H1 (cell line): ENCODE results near the gene DAPK2. TPM values are rescaled to one million over a fixed set of nuclear protein-coding genes. Genes with fewer than 3 reads are reported as not detected.

ENCODE experiments used
- CTCF ChIA-PET: fragments of 300-600 bp; sonication (Branson Sonifier 250); formaldehyde crosslinking; loops from one replicate; lab custom pipeline; 2021; ENCODE audit not compliant: partially characterized antibody; lab: Charles Lee
- POLR2A ChIA-PET: fragments of 300-600 bp; sonication (Branson Sonifier 250); formaldehyde crosslinking; loops from one replicate; lab custom pipeline; 2021; ENCODE audit warnings: inconsistent platforms; ENCODE audit not compliant: partially characterized antibody; lab: Charles Lee
- DNase-seq, 2 experiments: peaks; one replicate each; pipeline versions ENCODE4 v3.0.0 to v3.0.0-alpha.2; 2010 to 2022; ENCODE audit warnings: low spot score in 2 of 2, low read depth in 1 of 2, mixed read lengths in 1 of 2
- FAIRE-seq: peaks from 2 replicates; lab custom pipeline; 2011; peaks lifted over from hg19 to GRCh38; lab: Jason Lieb, UNC
- H2AFZ ChIP-seq: 2 replicates; pipeline ENCODE4 v1.8.1; 2012; ENCODE audit warnings: low read length, inconsistent platforms
- H2AK5ac ChIP-seq: 2 replicates; pipeline ENCODE4 v1.6.1; 2013; ENCODE audit warnings: low read depth, low read length
- H2BK120ac ChIP-seq: replicated peaks from 2 replicates; pipeline ENCODE3; 2013; ENCODE audit warnings: low read depth, low read length, inconsistent platforms
- H2BK12ac ChIP-seq: 2 replicates; pipeline ENCODE4 v1.6.1; 2013; ENCODE audit warnings: low read depth, low read length
- H2BK15ac ChIP-seq: 2 replicates; pipeline ENCODE4 v1.6.1; 2013; ENCODE audit warnings: low read length
- H2BK20ac ChIP-seq: 2 replicates; pipeline ENCODE4 v1.6.1; 2013; ENCODE audit warnings: low read length
- H2BK5ac ChIP-seq: 2 replicates; pipeline ENCODE4 v1.6.1; 2013; ENCODE audit warnings: low read depth, low read length
- H3K14ac ChIP-seq: 2 replicates; pipeline ENCODE4 v1.6.1; 2013; ENCODE audit warnings: inconsistent platforms; ENCODE audit not compliant: insufficient read length
- H3K18ac ChIP-seq: 2 replicates; pipeline ENCODE4 v1.6.1; 2013; ENCODE audit warnings: low read length; ENCODE audit errors: extremely low read depth
- H3K23ac ChIP-seq: 2 replicates; pipeline ENCODE4 v1.6.1; 2013; ENCODE audit warnings: inconsistent platforms; ENCODE audit not compliant: insufficient read length
- H3K23me2 ChIP-seq: 2 replicates; pipeline ENCODE4 v1.6.1; 2013; ENCODE audit warnings: low read depth, low read length
- H3K27ac ChIP-seq: 2 replicates; pipeline ENCODE4 v1.6.1; 2011; ENCODE audit warnings: low read depth, low read length, inconsistent platforms
- H3K27me3 ChIP-seq, 4 experiments: replicated peaks in 1 of 4; 1 replicate in 1 of 4; 2 replicates in 3 of 4; pipeline versions ENCODE4 v1.6.1 to v1.8.1; 2011 to 2013; ENCODE audit warnings: low read length in 3 of 4, mild to moderate bottlenecking in 3 of 4, inconsistent platforms in 2 of 4, mixed read lengths in 2 of 4, moderate library complexity in 1 of 4; ENCODE audit not compliant: control insufficient read depth in 3 of 4, insufficient read depth in 3 of 4; ENCODE audit errors: extremely low read depth in 1 of 4
- H3K36me3 ChIP-seq, 4 experiments: 2 replicates each; pipeline versions ENCODE4 v1.6.1 to v1.8.1; 2011 to 2013; ENCODE audit warnings: mild to moderate bottlenecking in 4 of 4, low read length in 3 of 4, moderate library complexity in 2 of 4, control low read depth in 1 of 4, inconsistent platforms in 1 of 4; ENCODE audit not compliant: insufficient read depth in 4 of 4, control insufficient read depth in 2 of 4
- H3K4ac ChIP-seq: replicated peaks from 2 replicates; pipeline ENCODE3; 2013; ENCODE audit warnings: low read length, low read depth, mixed read lengths, inconsistent platforms; ENCODE audit not compliant: insufficient read length
- H3K4me1 ChIP-seq, 4 experiments: replicated peaks in 1 of 4; 1 replicate in 1 of 4; 2 replicates in 3 of 4; pipeline versions ENCODE4 v1.6.1 to v1.8.1; 2011 to 2013; ENCODE audit warnings: low read length in 3 of 4, inconsistent platforms in 2 of 4, mixed read lengths in 1 of 4; ENCODE audit not compliant: insufficient read depth in 4 of 4, control insufficient read depth in 3 of 4
- H3K4me2 ChIP-seq, 2 experiments: 2 replicates each; pipeline versions ENCODE4 v1.6.1 to v1.8.1; 2011 to 2013; ENCODE audit warnings: low read depth in 2 of 2, low read length in 2 of 2, control low read depth in 1 of 2, inconsistent platforms in 1 of 2, mild to moderate bottlenecking in 1 of 2; ENCODE audit not compliant: insufficient read depth in 1 of 2
- H3K4me3 ChIP-seq, 4 experiments: fragments of 200-600, 300-600 bp in 1 of 4; sonication (generic), shearing (Covaris generic), sonication (Bioruptor Twin) in 1 of 4; 2 replicates each; pipeline versions ENCODE4 v1.5.1 to v1.8.1; 2011 to 2016; ENCODE audit warnings: low read length in 4 of 4, low read depth in 3 of 4, control low read depth in 2 of 4, inconsistent platforms in 2 of 4, mild to moderate bottlenecking in 2 of 4, mixed read lengths in 1 of 4, moderate library complexity in 1 of 4; ENCODE audit not compliant: insufficient read depth in 2 of 4; ENCODE audit errors: extremely low read depth in 1 of 4
- H3K56ac ChIP-seq: replicated peaks from 2 replicates; pipeline ENCODE3; 2013; ENCODE audit warnings: low read depth, mild to moderate bottlenecking, mixed read lengths, low read length, inconsistent platforms; ENCODE audit not compliant: insufficient read length
- H3K79me1 ChIP-seq: 2 replicates; pipeline ENCODE4 v1.6.1; 2013; ENCODE audit warnings: low read depth, low read length, control low read depth
- H3K79me2 ChIP-seq, 2 experiments: 2 replicates each; pipeline versions ENCODE4 v1.6.1 to v1.8.1; 2012 to 2013; ENCODE audit warnings: low read length in 2 of 2, mild to moderate bottlenecking in 2 of 2, inconsistent platforms in 1 of 2; ENCODE audit not compliant: insufficient read depth in 2 of 2, control insufficient read depth in 1 of 2
- H3K9ac ChIP-seq, 4 experiments: replicated peaks in 1 of 4; 1 replicate in 1 of 4; 2 replicates in 3 of 4; pipeline versions ENCODE4 v1.6.1 to v1.8.1; 2011 to 2013; ENCODE audit warnings: low read depth in 3 of 4, low read length in 3 of 4, control low read depth in 2 of 4, mild to moderate bottlenecking in 2 of 4, moderate library complexity in 2 of 4, inconsistent platforms in 1 of 4; ENCODE audit errors: extremely low read depth in 1 of 4
- H3K9me3 ChIP-seq, 2 experiments: 2 replicates each; pipeline versions ENCODE4 v1.6.1 to v1.8.1; 2012 to 2013; ENCODE audit warnings: mild to moderate bottlenecking in 2 of 2, moderate library complexity in 2 of 2, control low read depth in 1 of 2, inconsistent platforms in 1 of 2, low read depth in 1 of 2, low read length in 1 of 2, mixed read lengths in 1 of 2; ENCODE audit not compliant: insufficient read depth in 2 of 2
- H4K20me1 ChIP-seq, 2 experiments: replicated peaks in 1 of 2; 2 replicates each; pipeline versions ENCODE3 to v1.8.1; 2011 to 2013; ENCODE audit warnings: inconsistent platforms in 2 of 2, low read length in 2 of 2, mild to moderate bottlenecking in 1 of 2; ENCODE audit not compliant: insufficient read depth in 2 of 2, control insufficient read depth in 1 of 2
- H4K5ac ChIP-seq: 2 replicates; pipeline ENCODE4 v1.6.1; 2013; ENCODE audit warnings: low read length, low read depth, mixed read lengths, inconsistent platforms; ENCODE audit not compliant: insufficient read length
- H4K8ac ChIP-seq: 2 replicates; pipeline ENCODE4 v1.8.0; 2013; ENCODE audit warnings: mild to moderate bottlenecking, moderate library complexity, low read length, inconsistent platforms; ENCODE audit not compliant: insufficient read depth; ENCODE audit errors: extremely low read depth
- H4K91ac ChIP-seq: replicated peaks from 2 replicates; pipeline ENCODE3; 2013; ENCODE audit warnings: low read length, mixed read lengths, inconsistent platforms; ENCODE audit not compliant: insufficient read length
- SIX5 ChIP-seq: IDR thresholded peaks from 2 replicates; pipeline ENCODE4 v1.6.1; 2011; ENCODE audit warnings: mild to moderate bottlenecking, low read depth, low read length
- SP4 ChIP-seq: IDR thresholded peaks from 2 replicates; pipeline ENCODE4 v1.6.1; 2012; ENCODE audit warnings: low read length, inconsistent platforms
- WGBS, 2 experiments: shearing (Covaris generic) in 1 of 2; methylation state at CpG; one replicate each; pipeline versions ENCODE4 v1.1.6 to v1.1.7; 2013 to 2015; ENCODE audit warnings: low lambda C conversion rate in 2 of 2, mixed read lengths in 2 of 2, inconsistent platforms in 1 of 2, low coverage in 1 of 2, missing lambda C conversion rate in 1 of 2; ENCODE audit not compliant: insufficient replicate concordance in 2 of 2, insufficient coverage in 1 of 2, insufficient read length in 1 of 2; ENCODE audit errors: extremely low coverage in 1 of 2, missing lambda C conversion rate in 1 of 2; 5-methylcytosine and 5-hydroxymethylcytosine counted together
- polyA plus RNA-seq, 7 experiments: library from polyadenylated mRNA; depleted of rRNA in 3 of 7; stranded (reverse) in 5 of 7; unstranded in 2 of 7; fragments of >200 nt in 5 of 7; fragments of 200-250 nt in 2 of 7; gene quantifications; 1 replicate in 5 of 7; 2 replicates in 1 of 7; 4 replicates in 1 of 7; pipeline versions ENCODE4 v1.2.1 to v1.2.3, GENCODE V29; 2011 to 2013; ENCODE audit warnings: missing spikeins in 2 of 7, mixed read lengths in 2 of 7
- total RNA-seq: library from RNA; stranded (reverse); fragmentation: NEBNext Ultra II Directional; extraction: Animal tissue kit (Norgen Biotek cat#: 25700); gene quantifications from 2 replicates; pipeline ENCODE4 v1.2.1, GENCODE V29; 2021

DAPK2 gene
- total and polyA plus RNA-seq, 2 of the 8 experiments (the other 6 are each of a cell fraction or from before 2014, with no cell fraction given): 1.8 to 2.9 TPM

GRCh38 chr15:63887630-63888029 is 158.7 kb downstream of the DAPK2 start:
- 84% methylated on average over 5 of the region's 6 CpGs; no CpG with 5 or more reads in 1 of the 2 experiments for WGBS, 2 experiments
- Histone ChIP-seq H3K4me3 (no peak overlapping the region), H3K23me2 (no peaks in the 10 kb centered on the region), H3K14ac (no peak overlapping the region), H4K20me1 (no peaks in the 10 kb centered on the region), H2AFZ (no peak overlapping the region), H3K56ac (no peak overlapping the region), H2BK15ac (no peak overlapping the region), H3K23ac (no peak overlapping the region), H2AK5ac (no peak overlapping the region), H2BK20ac (no peak overlapping the region), H4K8ac (no peak overlapping the region), H3K27me3 (no peaks in the 10 kb centered on the region), H3K79me1 (no peaks in the 10 kb centered on the region), H3K79me2 (no peaks in the 10 kb centered on the region), H2BK12ac (no peak overlapping the region), H3K4me1 (no peaks in the 10 kb centered on the region), H3K4ac (no peak overlapping the region), H3K36me3 (no peaks in the 10 kb centered on the region), H3K27ac (no peak overlapping the region), H3K18ac (no peak overlapping the region), H3K4me2 (no peak overlapping the region), H2BK5ac (no peak overlapping the region), H3K9ac (no peak overlapping the region), H3K9me3 (no peaks in the 10 kb centered on the region), H4K5ac (no peak overlapping the region), H2BK120ac (no peak overlapping the region), H4K91ac (no peak overlapping the region)
- DNase-seq (no peak), FAIRE-seq (no peak)
- ChIA-PET POLR2A (no interaction called here), CTCF (interaction anchor here (1.4 to 2.1 kb wide), 3 partner anchors 9 to 134 kb away, joined by 4 to 6 read pairs (median 5); no protein-coding TSS in a partner anchor)
- TF ChIP-seq SP4 (no peak), SIX5 (no peak)
